GM12878 (cell line): ENCODE data around the gene NBEA. TPM values are rescaled to one million over a fixed set of nuclear protein-coding genes. Genes with fewer than 3 reads are reported as not detected.

ENCODE experiments used
- ATAC-seq: fragments of 200-7000 bp; cut with Tn5 transposase; 3 replicates; pipeline ENCODE4 v1.9.1; 2020; ENCODE audit warnings: mild to moderate bottlenecking, moderate library complexity
- BruUV-seq: library from RNA; stranded (reverse); fragments of 400-500 nt; replicated peaks from 2 replicates; lab custom pipeline; 2021; lab: Mats Ljungman, UMichigan
- CTCF ChIA-PET: fragments of 300-600 bp; sonication (Branson Sonifier 250); formaldehyde crosslinking; extraction: SDS; loops from one replicate; lab custom pipeline; 2021; ENCODE audit warnings: inconsistent platforms; lab: Yijun Ruan, JAX
- POLR2A ChIA-PET: fragments of 350-600 bp; formaldehyde crosslinking; extraction: SDS; loops from one replicate; lab custom pipeline; 2021; ENCODE audit warnings: inconsistent platforms; lab: Charles Lee
- RAD21 ChIA-PET: fragments of 300-600 bp; sonication (Branson Sonifier 250); formaldehyde crosslinking; loops from one replicate; lab custom pipeline; 2023; ENCODE audit warnings: antibody characterized with exemption; ENCODE audit not compliant: unreplicated experiment; lab: Charles Lee
- SMC1A ChIA-PET: fragments of 300-600 bp; sonication (Branson Sonifier 250); formaldehyde crosslinking; loops from one replicate; lab custom pipeline; 2023; ENCODE audit not compliant: unreplicated experiment, uncharacterized antibody; lab: Charles Lee
- DNase-seq: peaks from one replicate; pipeline ENCODE4 v3.0.0-alpha.2; 2011; ENCODE audit warnings: low read depth, low spot score
- FAIRE-seq: peaks from 3 replicates; lab custom pipeline; 2011; peaks lifted over from hg19 to GRCh38; lab: Jason Lieb, UNC
- H2AFZ ChIP-seq: 2 replicates; pipeline ENCODE4 v1.6.0; 2011; ENCODE audit warnings: low read depth, low read length, control low read depth; ENCODE audit not compliant: control insufficient read depth
- H3K27ac ChIP-seq: 2 replicates; pipeline ENCODE4 v1.5.1; 2011; ENCODE audit warnings: control low read depth; ENCODE audit not compliant: control insufficient read depth, insufficient read depth
- H3K27me3 ChIP-seq, 2 experiments: replicated peaks in 1 of 2; 2 replicates each; pipeline versions ENCODE4 v1.6.0 to v1.6.1; 2011; ENCODE audit warnings: low read length in 1 of 2; ENCODE audit not compliant: control insufficient read depth in 2 of 2, insufficient read depth in 2 of 2
- H3K36me3 ChIP-seq, 2 experiments: 2 replicates each; pipeline ENCODE4 v1.5.1; 2011; ENCODE audit warnings: low read length in 1 of 2; ENCODE audit not compliant: control insufficient read depth in 2 of 2, insufficient read depth in 2 of 2
- H3K4me1 ChIP-seq: 2 replicates; pipeline ENCODE4 v1.6.1; 2011; ENCODE audit warnings: mild to moderate bottlenecking, low read length, moderate library complexity, mixed read lengths; ENCODE audit not compliant: control insufficient read depth, insufficient read depth
- H3K4me2 ChIP-seq: 2 replicates; pipeline ENCODE4 v1.6.0; 2011; ENCODE audit warnings: control low read depth; ENCODE audit not compliant: control insufficient read depth, insufficient read depth
- H3K4me3 ChIP-seq: fragments of 200-600 bp; sonication (generic); 2 replicates; pipeline ENCODE4 v1.5.1; 2016
- H3K79me2 ChIP-seq: 2 replicates; pipeline ENCODE4 v1.6.0; 2011; ENCODE audit warnings: low read length; ENCODE audit not compliant: control insufficient read depth, insufficient read depth
- H3K9ac ChIP-seq: 2 replicates; pipeline ENCODE4 v1.8.0; 2011; ENCODE audit warnings: low read length, control low read depth, mixed read lengths; ENCODE audit not compliant: control insufficient read depth, insufficient read depth
- H3K9me3 ChIP-seq: replicated peaks from 3 replicates; pipeline ENCODE4 v1.5.1; 2011; ENCODE audit warnings: mild to moderate bottlenecking, low read length; ENCODE audit not compliant: control insufficient read depth, insufficient read depth
- H4K20me1 ChIP-seq: 2 replicates; pipeline ENCODE4 v1.6.0; 2011; ENCODE audit not compliant: control insufficient read depth, insufficient read depth
- ESRRA ChIP-seq: IDR thresholded peaks from 2 replicates; pipeline ENCODE4 v1.6.1; 2012; ENCODE audit warnings: mild to moderate bottlenecking, low read length, improper control_type of control experiment
- HDAC6 ChIP-seq: fragments of 200-600 bp; sonication (generic); IDR thresholded peaks from one replicate; pipeline ENCODE4 v1.8.0; 2017; ENCODE audit warnings: antibody characterized with exemption; ENCODE audit not compliant: unreplicated experiment
- HDGF ChIP-seq: fragments of 450-650 bp; IDR thresholded peaks from 2 replicates; pipeline ENCODE4 v1.6.1; 2016; ENCODE audit warnings: antibody characterized with exemption
- IRF3 ChIP-seq: fragments of 450-650 bp; IDR thresholded peaks from 2 replicates; pipeline ENCODE4 v1.6.1; 2014; ENCODE audit warnings: mild to moderate bottlenecking
- JUNB ChIP-seq: IDR thresholded peaks from 2 replicates; pipeline ENCODE4 v1.6.1; 2016; ENCODE audit warnings: antibody characterized with exemption, mild to moderate bottlenecking
- RELB ChIP-seq: fragments of 450-650 bp; IDR thresholded peaks from 2 replicates; pipeline ENCODE4 v1.6.1; 2017; ENCODE audit warnings: low read depth, mild to moderate bottlenecking, moderate library complexity
- REST ChIP-seq: IDR thresholded peaks from 2 replicates; pipeline ENCODE4 v1.6.1; 2012; ENCODE audit warnings: mild to moderate bottlenecking, low read depth, low read length
- SREBF1 ChIP-seq: IDR thresholded peaks from 2 replicates; pipeline ENCODE4 v1.6.1; 2012; ENCODE audit warnings: mild to moderate bottlenecking, low read length
- STAT3 ChIP-seq: IDR thresholded peaks from 2 replicates; pipeline ENCODE4 v1.6.1; 2011; ENCODE audit warnings: low read depth, low read length, improper control_type of control experiment
- TBL1XR1 ChIP-seq: IDR thresholded peaks from 2 replicates; pipeline ENCODE4 v1.6.1; 2012; ENCODE audit warnings: low read depth, low read length, improper control_type of control experiment
- TCF12 ChIP-seq: IDR thresholded peaks from 2 replicates; pipeline ENCODE4 v1.6.1; 2011; ENCODE audit warnings: low read depth, mild to moderate bottlenecking, low read length
- TCF7 ChIP-seq: IDR thresholded peaks from 2 replicates; pipeline ENCODE4 v1.6.1; 2014; ENCODE audit warnings: antibody characterized with exemption, borderline replicate concordance
- USF1 ChIP-seq: IDR thresholded peaks from 2 replicates; pipeline ENCODE4 v1.6.1; 2011; ENCODE audit warnings: borderline replicate concordance, low read depth, mild to moderate bottlenecking, moderate library complexity, mixed read lengths, low read length; ENCODE audit not compliant: insufficient read depth; ENCODE audit errors: extremely low read length
- ZBTB11 ChIP-seq: fragments of 450-650 bp; formaldehyde crosslinking; IDR thresholded peaks from 2 replicates; pipeline ENCODE4 v1.5.0; 2022; ENCODE audit warnings: mild to moderate bottlenecking, missing genetic modification characterization
- ZZZ3 ChIP-seq: IDR thresholded peaks from 2 replicates; pipeline ENCODE4 v1.6.1; 2011; ENCODE audit warnings: low read depth; ENCODE audit not compliant: control insufficient read depth, insufficient read length
- WGBS: methylation state at CpG from one replicate; pipeline ENCODE4 v1.1.6; 2016; ENCODE audit warnings: low lambda C conversion rate; ENCODE audit not compliant: insufficient replicate concordance, insufficient coverage; ENCODE audit errors: missing lambda C conversion rate; 5-methylcytosine and 5-hydroxymethylcytosine counted together
- in situ Hi-C: fragments of 300-500 bp; cut with MboI; formaldehyde crosslinking; loops from 9 replicates; pipeline ENCODE4 v1.14.3; 2018; ENCODE audit warnings: mixed read lengths
- intact Hi-C: fragments of 100-400 bp; cut with micrococcal nuclease; formaldehyde crosslinking; loops from one replicate; pipeline ENCODE4 v1.14.2; 2022; ENCODE audit not compliant: unreplicated experiment
- polyA plus RNA-seq, 11 experiments: library from polyadenylated mRNA; depleted of rRNA in 4 of 11; unstranded in 6 of 11; stranded (reverse) in 5 of 11; fragments of >200 nt; fragmentation: Nextera tagmentation in 4 of 11; fragmentation: Illumina TruSeq in 1 of 11; extraction: Ambion mirVana in 4 of 11; extraction: Trizol in 1 of 11; gene quantifications; 1 replicate in 1 of 11; 2 replicates in 10 of 11; pipeline versions ENCODE4 v1.2.1 to v1.2.3, GENCODE V29; 2011 to 2016; ENCODE audit warnings: inconsistent platforms in 2 of 11, missing spikeins in 2 of 11, low read depth in 1 of 11
- total RNA-seq, 4 experiments: library from RNA; depleted of rRNA in 3 of 4; stranded (reverse); fragments of >200 nt in 3 of 4; fragmentation: Illumina TruSeq in 1 of 4; extraction: Trizol in 1 of 4; gene quantifications; 2 replicates each; pipeline versions ENCODE4 v1.2.1 to v1.2.3, GENCODE V29; 2013 to 2021

The NBEA gene
- total and polyA plus RNA-seq, 10 of the 15 experiments (the other 5 are each of a cell fraction or from before 2014, with no cell fraction given): 0.23 to 3.6 (median 0.55) TPM

- ChIA-PET CTCF (no interaction called here), POLR2A (no interaction called here), RAD21 (no interaction called here), SMC1A (no interaction called here)
- in situ Hi-C loops (no loop called here), intact Hi-C loops (no loop called here)
- Histone ChIP-seq H3K27me3 (no peaks in the 10 kb centered on the region), H3K4me3 (no peak overlapping the region), H2AFZ (no peak overlapping the region), H3K9ac (no peak overlapping the region), H3K79me2 (no peaks in the 10 kb centered on the region), H3K36me3 (no peaks in the 10 kb centered on the region), H3K27ac (no peak overlapping the region), H4K20me1 (no peaks in the 10 kb centered on the region), H3K4me2 (no peak overlapping the region), H3K9me3 (no peaks in the 10 kb centered on the region), H3K4me1 (no peaks in the 10 kb centered on the region)
- ATAC-seq: no peak
- FAIRE-seq: no peak
- BruUV-seq: no TSS peak
- no peak for DNase-seq
- 17% methylated on average over 2 of the region's 2 CpGs for WGBS
- TF ChIP-seq TCF12: no peak
- TF ChIP-seq JUNB: no peak
- no peak for TF ChIP-seq TCF7
- no peak for TF ChIP-seq USF1
- TF ChIP-seq RELB: no peak
- no peak for TF ChIP-seq SREBF1
- TF ChIP-seq ZBTB11 (CRISPR knock-in tag): no peak
- TF ChIP-seq TBL1XR1: no peak
- TF ChIP-seq HDGF: no peak
- TF ChIP-seq STAT3: no peak
- no peak for TF ChIP-seq HDAC6
- TF ChIP-seq ZZZ3: no peak
- no peak for TF ChIP-seq ESRRA
- TF ChIP-seq IRF3: no peak
- no peak for TF ChIP-seq REST
Observed at GRCh38 chr13:35025314-35025713, 83.2 kb downstream of the NBEA start.
